HepG2 (cell line): ENCODE data around the gene THAP6. TPM values are rescaled to one million over a fixed set of nuclear protein-coding genes. Genes with fewer than 3 reads are reported as not detected.
A peak's percentile ranks its signal among the peaks of the same experiment; 100 is the strongest.

ENCODE experiments used
- GFI1 ChIP-seq: sonication (generic); formaldehyde crosslinking; IDR thresholded peaks from 2 replicates; pipeline ENCODE4 v1.5.0; 2020; ENCODE audit warnings: missing genetic modification reagents, mild to moderate bottlenecking, borderline replicate concordance
- KLF12 ChIP-seq: sonication (generic); formaldehyde crosslinking; IDR thresholded peaks from 2 replicates; pipeline ENCODE4 v1.4.0; 2020; ENCODE audit warnings: missing genetic modification reagents, borderline replicate concordance
- MAF1 ChIP-seq: sonication (generic); formaldehyde crosslinking; IDR thresholded peaks from 2 replicates; pipeline ENCODE4 v1.5.0; 2020; ENCODE audit warnings: missing genetic modification reagents, borderline replicate concordance
- MEIS2 ChIP-seq: sonication (generic); formaldehyde crosslinking; IDR thresholded peaks from 2 replicates; pipeline ENCODE4 v1.9.0; 2021; ENCODE audit warnings: mild to moderate bottlenecking, missing genetic modification reagents
- MXD4 ChIP-seq: IDR thresholded peaks from 2 replicates; pipeline ENCODE4 v1.6.1; 2016; ENCODE audit warnings: mild to moderate bottlenecking, missing biosample characterization, missing genetic modification reagents
- NFYC ChIP-seq: IDR thresholded peaks from 2 replicates; pipeline ENCODE4 v1.6.1; 2016; ENCODE audit warnings: missing genetic modification reagents, missing compliant biosample characterization
- PAWR ChIP-seq: sonication (generic); formaldehyde crosslinking; IDR thresholded peaks from 2 replicates; pipeline ENCODE4 v1.4.0; 2020; ENCODE audit warnings: missing genetic modification reagents, mild to moderate bottlenecking, borderline replicate concordance
- TMF1 ChIP-seq: sonication (generic); formaldehyde crosslinking; IDR thresholded peaks from 2 replicates; pipeline ENCODE4 v1.8.1; 2022; ENCODE audit warnings: low read depth, missing genetic modification reagents
- ZNF644 ChIP-seq: IDR thresholded peaks from 2 replicates; pipeline ENCODE4 v1.6.1; 2016; ENCODE audit warnings: low read depth
- ZNF850 ChIP-seq: sonication (generic); formaldehyde crosslinking; conservative IDR thresholded peaks from 2 replicates; pipeline ENCODE4 v1.9.0; 2021; ENCODE audit warnings: mild to moderate bottlenecking, missing genetic modification reagents
- ZSCAN20 ChIP-seq: sonication (generic); formaldehyde crosslinking; IDR thresholded peaks from 2 replicates; pipeline ENCODE4 v1.4.0; 2020; ENCODE audit warnings: missing genetic modification reagents, mild to moderate bottlenecking, borderline replicate concordance
- ZSCAN25 ChIP-seq: sonication (generic); formaldehyde crosslinking; IDR thresholded peaks from 2 replicates; pipeline ENCODE4 v1.8.0; 2022; ENCODE audit warnings: mild to moderate bottlenecking, missing genetic modification reagents
- polyA plus RNA-seq, 8 experiments: library from polyadenylated mRNA; depleted of rRNA in 3 of 8; stranded (reverse) in 7 of 8; unstranded in 1 of 8; fragments of >200 nt; fragmentation: Illumina TruSeq in 4 of 8; extraction: Trizol in 4 of 8; gene quantifications; 2 replicates each; pipeline versions ENCODE4 v1.2.1 to v1.2.3, GENCODE V29; 2011 to 2016; ENCODE audit warnings: low read depth in 4 of 8, missing spikeins in 1 of 8, mixed read lengths in 1 of 8; ENCODE audit not compliant: insufficient read depth in 1 of 8
- total RNA-seq, 5 experiments: library from RNA; depleted of rRNA; stranded (reverse); fragments of >200 nt; fragmentation: Illumina TruSeq; extraction: Trizol; gene quantifications; 2 replicates each; pipeline ENCODE4 v1.2.3, GENCODE V29; 2016; ENCODE audit warnings: low read depth in 1 of 5
- TF ChIP-seq, protein P1 (sequence below): sonication (generic); formaldehyde crosslinking; IDR thresholded peaks from 2 replicates; pipeline ENCODE4 v1.9.0; 2021; ENCODE audit warnings: mild to moderate bottlenecking, missing genetic modification reagents
- TF ChIP-seq, protein P2 (sequence below): sonication (generic); formaldehyde crosslinking; IDR thresholded peaks from 2 replicates; pipeline ENCODE4 v1.5.1; 2020; ENCODE audit warnings: mild to moderate bottlenecking, missing genetic modification reagents, borderline replicate concordance

The THAP6 gene
- total and polyA plus RNA-seq, 2 of the 13 experiments (the other 11 are each of a cell fraction or from before 2014, with no cell fraction given), result 9.3 to 14.7 TPM

DNA sequence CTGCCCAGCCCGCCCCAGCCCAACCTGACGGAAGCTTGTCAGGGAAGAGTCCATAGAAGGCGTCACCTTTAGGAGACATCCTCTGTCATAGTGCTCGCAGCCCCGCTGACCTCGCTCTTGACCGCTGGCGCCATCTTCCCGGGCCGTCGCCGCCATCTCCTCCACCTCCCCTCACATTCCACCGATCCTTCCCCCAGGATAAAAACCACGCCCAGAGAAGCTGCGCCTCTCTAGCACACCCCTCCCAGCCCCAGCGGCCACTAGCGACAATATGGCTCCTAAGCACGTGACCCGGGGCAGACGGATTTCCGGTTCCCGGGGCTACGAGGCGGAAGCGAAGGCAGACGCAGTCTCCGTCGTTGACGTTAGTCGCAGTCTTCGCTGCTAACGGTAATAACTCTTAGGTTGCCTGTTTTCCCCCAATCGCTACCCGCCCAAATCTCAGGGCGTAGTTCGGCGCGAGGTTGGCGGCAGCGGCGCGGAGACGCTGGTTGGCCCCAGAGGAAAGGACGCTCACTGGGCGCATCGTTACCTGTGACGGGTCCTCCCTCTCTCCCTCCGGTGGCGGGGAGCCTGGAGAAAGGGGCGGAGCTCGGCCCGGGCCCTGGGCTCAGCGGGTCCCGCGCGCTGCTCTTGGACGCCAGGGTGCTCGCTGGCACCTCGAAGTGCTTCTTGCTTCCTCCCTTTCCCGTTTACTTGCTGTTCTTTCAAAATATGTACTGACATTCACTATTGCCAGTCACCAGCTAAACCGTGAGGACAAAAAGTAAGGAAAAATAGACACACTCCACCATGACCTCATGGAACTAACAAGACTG is at the start of gene THAP6, which contains the start of gene RCHY1 (continued):
- TF ChIP-seq, protein P1, sequence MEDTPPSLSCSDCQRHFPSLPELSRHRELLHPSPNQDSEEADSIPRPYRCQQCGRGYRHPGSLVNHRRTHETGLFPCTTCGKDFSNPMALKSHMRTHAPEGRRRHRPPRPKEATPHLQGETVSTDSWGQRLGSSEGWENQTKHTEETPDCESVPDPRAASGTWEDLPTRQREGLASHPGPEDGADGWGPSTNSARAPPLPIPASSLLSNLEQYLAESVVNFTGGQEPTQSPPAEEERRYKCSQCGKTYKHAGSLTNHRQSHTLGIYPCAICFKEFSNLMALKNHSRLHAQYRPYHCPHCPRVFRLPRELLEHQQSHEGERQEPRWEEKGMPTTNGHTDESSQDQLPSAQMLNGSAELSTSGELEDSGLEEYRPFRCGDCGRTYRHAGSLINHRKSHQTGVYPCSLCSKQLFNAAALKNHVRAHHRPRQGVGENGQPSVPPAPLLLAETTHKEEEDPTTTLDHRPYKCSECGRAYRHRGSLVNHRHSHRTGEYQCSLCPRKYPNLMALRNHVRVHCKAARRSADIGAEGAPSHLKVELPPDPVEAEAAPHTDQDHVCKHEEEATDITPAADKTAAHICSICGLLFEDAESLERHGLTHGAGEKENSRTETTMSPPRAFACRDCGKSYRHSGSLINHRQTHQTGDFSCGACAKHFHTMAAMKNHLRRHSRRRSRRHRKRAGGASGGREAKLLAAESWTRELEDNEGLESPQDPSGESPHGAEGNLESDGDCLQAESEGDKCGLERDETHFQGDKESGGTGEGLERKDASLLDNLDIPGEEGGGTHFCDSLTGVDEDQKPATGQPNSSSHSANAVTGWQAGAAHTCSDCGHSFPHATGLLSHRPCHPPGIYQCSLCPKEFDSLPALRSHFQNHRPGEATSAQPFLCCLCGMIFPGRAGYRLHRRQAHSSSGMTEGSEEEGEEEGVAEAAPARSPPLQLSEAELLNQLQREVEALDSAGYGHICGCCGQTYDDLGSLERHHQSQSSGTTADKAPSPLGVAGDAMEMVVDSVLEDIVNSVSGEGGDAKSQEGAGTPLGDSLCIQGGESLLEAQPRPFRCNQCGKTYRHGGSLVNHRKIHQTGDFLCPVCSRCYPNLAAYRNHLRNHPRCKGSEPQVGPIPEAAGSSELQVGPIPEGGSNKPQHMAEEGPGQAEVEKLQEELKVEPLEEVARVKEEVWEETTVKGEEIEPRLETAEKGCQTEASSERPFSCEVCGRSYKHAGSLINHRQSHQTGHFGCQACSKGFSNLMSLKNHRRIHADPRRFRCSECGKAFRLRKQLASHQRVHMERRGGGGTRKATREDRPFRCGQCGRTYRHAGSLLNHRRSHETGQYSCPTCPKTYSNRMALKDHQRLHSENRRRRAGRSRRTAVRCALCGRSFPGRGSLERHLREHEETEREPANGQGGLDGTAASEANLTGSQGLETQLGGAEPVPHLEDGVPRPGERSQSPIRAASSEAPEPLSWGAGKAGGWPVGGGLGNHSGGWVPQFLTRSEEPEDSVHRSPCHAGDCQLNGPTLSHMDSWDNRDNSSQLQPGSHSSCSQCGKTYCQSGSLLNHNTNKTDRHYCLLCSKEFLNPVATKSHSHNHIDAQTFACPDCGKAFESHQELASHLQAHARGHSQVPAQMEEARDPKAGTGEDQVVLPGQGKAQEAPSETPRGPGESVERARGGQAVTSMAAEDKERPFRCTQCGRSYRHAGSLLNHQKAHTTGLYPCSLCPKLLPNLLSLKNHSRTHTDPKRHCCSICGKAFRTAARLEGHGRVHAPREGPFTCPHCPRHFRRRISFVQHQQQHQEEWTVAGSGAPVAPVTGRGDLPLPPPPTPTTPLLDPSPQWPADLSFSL (CRISPR knock-in tag), result no peak
- TF ChIP-seq ZNF644 (peak; percentile 67; the same call in 1 of the 2 replicates), ZSCAN20 (CRISPR knock-in tag) (no peak), KLF12 (CRISPR knock-in tag) (peak; percentile 50; the same call in 1 of the 2 replicates), ZSCAN25 (CRISPR knock-in tag) (no peak), MEIS2 (CRISPR knock-in tag) (0 out of 2 replicates have a peak, but pooled peaks have one; percentile 6), PAWR (CRISPR knock-in tag) (peak; percentile 31; the same call in 1 of the 2 replicates), TMF1 (CRISPR knock-in tag) (peak; percentile 86), ZNF850 (CRISPR knock-in tag) (no peak), MAF1 (peak; percentile 36; the same call in 1 of the 2 replicates), MXD4 (peak; percentile 28; the same call in 1 of the 2 replicates), GFI1 (CRISPR knock-in tag) (peak; percentile 54; the same call in 1 of the 2 replicates), NFYC (CRISPR knock-in tag) (peak; percentile 54; the same call in 1 of the 2 replicates)
- TF ChIP-seq, protein P2, sequence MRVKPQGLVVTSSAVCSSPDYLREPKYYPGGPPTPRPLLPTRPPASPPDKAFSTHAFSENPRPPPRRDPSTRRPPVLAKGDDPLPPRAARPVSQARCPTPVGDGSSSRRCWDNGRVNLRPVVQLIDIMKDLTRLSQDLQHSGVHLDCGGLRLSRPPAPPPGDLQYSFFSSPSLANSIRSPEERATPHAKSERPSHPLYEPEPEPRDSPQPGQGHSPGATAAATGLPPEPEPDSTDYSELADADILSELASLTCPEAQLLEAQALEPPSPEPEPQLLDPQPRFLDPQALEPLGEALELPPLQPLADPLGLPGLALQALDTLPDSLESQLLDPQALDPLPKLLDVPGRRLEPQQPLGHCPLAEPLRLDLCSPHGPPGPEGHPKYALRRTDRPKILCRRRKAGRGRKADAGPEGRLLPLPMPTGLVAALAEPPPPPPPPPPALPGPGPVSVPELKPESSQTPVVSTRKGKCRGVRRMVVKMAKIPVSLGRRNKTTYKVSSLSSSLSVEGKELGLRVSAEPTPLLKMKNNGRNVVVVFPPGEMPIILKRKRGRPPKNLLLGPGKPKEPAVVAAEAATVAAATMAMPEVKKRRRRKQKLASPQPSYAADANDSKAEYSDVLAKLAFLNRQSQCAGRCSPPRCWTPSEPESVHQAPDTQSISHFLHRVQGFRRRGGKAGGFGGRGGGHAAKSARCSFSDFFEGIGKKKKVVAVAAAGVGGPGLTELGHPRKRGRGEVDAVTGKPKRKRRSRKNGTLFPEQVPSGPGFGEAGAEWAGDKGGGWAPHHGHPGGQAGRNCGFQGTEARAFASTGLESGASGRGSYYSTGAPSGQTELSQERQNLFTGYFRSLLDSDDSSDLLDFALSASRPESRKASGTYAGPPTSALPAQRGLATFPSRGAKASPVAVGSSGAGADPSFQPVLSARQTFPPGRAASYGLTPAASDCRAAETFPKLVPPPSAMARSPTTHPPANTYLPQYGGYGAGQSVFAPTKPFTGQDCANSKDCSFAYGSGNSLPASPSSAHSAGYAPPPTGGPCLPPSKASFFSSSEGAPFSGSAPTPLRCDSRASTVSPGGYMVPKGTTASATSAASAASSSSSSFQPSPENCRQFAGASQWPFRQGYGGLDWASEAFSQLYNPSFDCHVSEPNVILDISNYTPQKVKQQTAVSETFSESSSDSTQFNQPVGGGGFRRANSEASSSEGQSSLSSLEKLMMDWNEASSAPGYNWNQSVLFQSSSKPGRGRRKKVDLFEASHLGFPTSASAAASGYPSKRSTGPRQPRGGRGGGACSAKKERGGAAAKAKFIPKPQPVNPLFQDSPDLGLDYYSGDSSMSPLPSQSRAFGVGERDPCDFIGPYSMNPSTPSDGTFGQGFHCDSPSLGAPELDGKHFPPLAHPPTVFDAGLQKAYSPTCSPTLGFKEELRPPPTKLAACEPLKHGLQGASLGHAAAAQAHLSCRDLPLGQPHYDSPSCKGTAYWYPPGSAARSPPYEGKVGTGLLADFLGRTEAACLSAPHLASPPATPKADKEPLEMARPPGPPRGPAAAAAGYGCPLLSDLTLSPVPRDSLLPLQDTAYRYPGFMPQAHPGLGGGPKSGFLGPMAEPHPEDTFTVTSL (CRISPR knock-in tag), result peak; percentile 42; the same call in 1 of the 2 replicates
